Choroid plexus epithelial cell (primary cell): ENCODE measurements around the gene KCND3.

ENCODE experiments used
- DNase-seq: peaks from one replicate; pipeline ENCODE4 v3.0.0-alpha.2; 2010; ENCODE audit warnings: low read depth
- H3K4me3 ChIP-seq: 2 replicates; pipeline ENCODE4 v1.5.1; 2011; ENCODE audit warnings: low read depth, mild to moderate bottlenecking, control low read depth, low read length, moderate library complexity
- TF ChIP-seq, protein P1 (sequence below): conservative IDR thresholded peaks from 2 replicates; pipeline ENCODE4 v1.5.1; 2011; ENCODE audit warnings: low read depth, mild to moderate bottlenecking, control low read depth, inconsistent platforms, low read length, moderate library complexity

KCND3 gene

GRCh38 chr1:111729271-111729921, 260.1 kb downstream of the KCND3 start:
- TF ChIP-seq, protein P1, sequence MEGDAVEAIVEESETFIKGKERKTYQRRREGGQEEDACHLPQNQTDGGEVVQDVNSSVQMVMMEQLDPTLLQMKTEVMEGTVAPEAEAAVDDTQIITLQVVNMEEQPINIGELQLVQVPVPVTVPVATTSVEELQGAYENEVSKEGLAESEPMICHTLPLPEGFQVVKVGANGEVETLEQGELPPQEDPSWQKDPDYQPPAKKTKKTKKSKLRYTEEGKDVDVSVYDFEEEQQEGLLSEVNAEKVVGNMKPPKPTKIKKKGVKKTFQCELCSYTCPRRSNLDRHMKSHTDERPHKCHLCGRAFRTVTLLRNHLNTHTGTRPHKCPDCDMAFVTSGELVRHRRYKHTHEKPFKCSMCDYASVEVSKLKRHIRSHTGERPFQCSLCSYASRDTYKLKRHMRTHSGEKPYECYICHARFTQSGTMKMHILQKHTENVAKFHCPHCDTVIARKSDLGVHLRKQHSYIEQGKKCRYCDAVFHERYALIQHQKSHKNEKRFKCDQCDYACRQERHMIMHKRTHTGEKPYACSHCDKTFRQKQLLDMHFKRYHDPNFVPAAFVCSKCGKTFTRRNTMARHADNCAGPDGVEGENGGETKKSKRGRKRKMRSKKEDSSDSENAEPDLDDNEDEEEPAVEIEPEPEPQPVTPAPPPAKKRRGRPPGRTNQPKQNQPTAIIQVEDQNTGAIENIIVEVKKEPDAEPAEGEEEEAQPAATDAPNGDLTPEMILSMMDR, result no peak
- no peak for DNase-seq
- no peak overlapping the region for H3K4me3 ChIP-seq

- no peak overlapping the region for H3K4me3 ChIP-seq
- DNase-seq, result no peak
- TF ChIP-seq, protein P1, result no peak
Observed at GRCh38 chr1:111727056-111727455, 262.4 kb downstream of the KCND3 start.

DNA sequence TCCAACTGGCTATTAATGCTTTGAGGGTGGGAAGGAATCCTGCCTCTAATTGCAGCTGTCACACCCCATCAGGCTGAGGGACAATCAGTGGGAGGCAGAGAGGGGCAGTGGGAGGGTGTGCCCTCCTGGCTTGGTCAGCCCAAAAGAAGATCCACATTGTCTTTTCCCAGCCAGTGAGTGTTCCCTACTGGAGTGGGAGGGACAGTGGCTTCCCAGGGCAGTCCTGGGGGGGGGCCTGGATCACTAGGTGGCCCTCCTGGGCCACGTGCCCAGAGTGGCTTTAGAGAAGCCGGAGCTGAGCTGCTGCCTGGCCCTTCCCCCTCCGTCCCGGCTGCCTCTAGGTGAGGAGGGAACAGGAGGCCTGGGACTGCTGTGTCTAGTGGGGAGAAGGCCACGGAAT, 264.3 kb downstream of the KCND3 start:
- H3K4me3 ChIP-seq, result no peak overlapping the region
- DNase-seq, result no peak
- TF ChIP-seq, protein P1, result no peak

- H3K4me3 ChIP-seq, result no peak overlapping the region
- TF ChIP-seq, protein P1, result no peak
- DNase-seq, result no peak
Observed at GRCh38 chr1:111723871-111724270, 265.6 kb downstream of the KCND3 start.

- no peak for DNase-seq
- TF ChIP-seq, protein P1, result no peak
- H3K4me3 ChIP-seq, result no peak overlapping the region
Observed at GRCh38 chr1:111723091-111723806, 266.2 kb downstream of the KCND3 start.

- H3K4me3 ChIP-seq, result no peak overlapping the region
- TF ChIP-seq, protein P1, result no peak
- no peak for DNase-seq
Observed at GRCh38 chr1:111720977-111721786, 268.3 kb downstream of the KCND3 start.
